Epithelial cell of esophagus (primary cell): ENCODE results near the gene SCN4A.
"Not testable (repeated sequence)": the region's sequence is repeated elsewhere in the genome, so short reads cannot be mapped to it uniquely, and the experiment has no call there.

Source experiments
- DNase-seq: peaks from one replicate; pipeline ENCODE4 v3.0.0; 2010; ENCODE audit warnings: low read depth
- H3K4me3 ChIP-seq: 2 replicates; pipeline ENCODE4 v1.5.1; 2011; ENCODE audit warnings: mild to moderate bottlenecking, low read length, control low read depth
- TF ChIP-seq, protein P1 (sequence below): IDR thresholded peaks from 2 replicates; pipeline ENCODE4 v1.5.1; 2011; ENCODE audit warnings: low read depth, mild to moderate bottlenecking, low read length, control low read depth, inconsistent platforms; ENCODE audit not compliant: insufficient read depth; ENCODE audit errors: missing control alignments

The SCN4A gene

GRCh38 chr17:64009571-64010402 is 37.1 kb upstream of the SCN4A start:
- H3K4me3 ChIP-seq = no peak overlapping the region
- TF ChIP-seq, protein P1, sequence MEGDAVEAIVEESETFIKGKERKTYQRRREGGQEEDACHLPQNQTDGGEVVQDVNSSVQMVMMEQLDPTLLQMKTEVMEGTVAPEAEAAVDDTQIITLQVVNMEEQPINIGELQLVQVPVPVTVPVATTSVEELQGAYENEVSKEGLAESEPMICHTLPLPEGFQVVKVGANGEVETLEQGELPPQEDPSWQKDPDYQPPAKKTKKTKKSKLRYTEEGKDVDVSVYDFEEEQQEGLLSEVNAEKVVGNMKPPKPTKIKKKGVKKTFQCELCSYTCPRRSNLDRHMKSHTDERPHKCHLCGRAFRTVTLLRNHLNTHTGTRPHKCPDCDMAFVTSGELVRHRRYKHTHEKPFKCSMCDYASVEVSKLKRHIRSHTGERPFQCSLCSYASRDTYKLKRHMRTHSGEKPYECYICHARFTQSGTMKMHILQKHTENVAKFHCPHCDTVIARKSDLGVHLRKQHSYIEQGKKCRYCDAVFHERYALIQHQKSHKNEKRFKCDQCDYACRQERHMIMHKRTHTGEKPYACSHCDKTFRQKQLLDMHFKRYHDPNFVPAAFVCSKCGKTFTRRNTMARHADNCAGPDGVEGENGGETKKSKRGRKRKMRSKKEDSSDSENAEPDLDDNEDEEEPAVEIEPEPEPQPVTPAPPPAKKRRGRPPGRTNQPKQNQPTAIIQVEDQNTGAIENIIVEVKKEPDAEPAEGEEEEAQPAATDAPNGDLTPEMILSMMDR = no peak
- peak; percentile 62 for DNase-seq

GRCh38 chr17:64008830-64009229 is 36.1 kb upstream of the SCN4A start:
- H3K4me3 ChIP-seq = no peak overlapping the region
- no peak for DNase-seq
- TF ChIP-seq, protein P1 = no peak

DNA sequence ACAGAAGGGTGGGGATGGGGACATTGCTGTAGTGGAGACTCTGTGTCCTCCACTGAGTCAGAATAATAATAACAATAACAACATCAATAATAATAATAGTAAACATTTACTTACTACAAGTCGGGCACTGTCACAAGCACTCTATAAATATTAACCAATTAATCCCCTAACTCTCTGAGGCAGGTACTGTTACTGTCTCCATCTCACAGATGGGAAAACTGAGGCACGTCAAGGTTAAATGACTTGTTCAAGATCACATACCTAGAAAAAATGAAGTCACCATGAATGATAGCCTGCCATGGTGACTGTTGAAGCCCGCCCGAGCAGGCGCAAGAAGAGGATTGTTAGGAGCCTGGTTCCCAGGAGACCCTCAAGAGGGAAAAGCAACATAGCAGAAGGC is 35.6 kb upstream of the SCN4A start:
- TF ChIP-seq, protein P1 = no peak
- DNase-seq = no peak
- no peak overlapping the region for H3K4me3 ChIP-seq

DNA sequence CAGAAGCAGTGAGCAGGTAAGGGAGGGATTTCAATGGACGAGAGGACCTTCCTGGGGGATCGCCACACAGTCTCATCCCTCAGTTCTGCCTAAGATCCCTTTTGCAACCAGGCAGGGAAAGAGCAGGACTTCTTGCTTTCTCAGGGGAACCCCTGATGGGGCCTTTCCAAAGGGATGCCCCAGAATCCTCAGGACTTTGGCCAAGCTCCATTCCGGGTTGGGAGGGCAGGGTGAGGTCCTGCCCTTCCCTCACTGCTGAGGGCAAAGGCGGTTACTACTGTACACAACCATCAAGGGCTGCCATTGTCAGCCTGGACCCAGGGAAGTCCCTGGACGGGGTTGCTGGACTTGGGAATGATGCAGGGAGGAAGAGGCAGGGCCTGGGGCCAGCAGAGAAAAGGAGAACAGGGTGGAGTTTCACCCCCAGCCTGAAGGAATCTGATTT is 35.1 kb upstream of the SCN4A start:
- no peak for DNase-seq
- TF ChIP-seq, protein P1 = no peak
- H3K4me3 ChIP-seq = no peak overlapping the region

DNA sequence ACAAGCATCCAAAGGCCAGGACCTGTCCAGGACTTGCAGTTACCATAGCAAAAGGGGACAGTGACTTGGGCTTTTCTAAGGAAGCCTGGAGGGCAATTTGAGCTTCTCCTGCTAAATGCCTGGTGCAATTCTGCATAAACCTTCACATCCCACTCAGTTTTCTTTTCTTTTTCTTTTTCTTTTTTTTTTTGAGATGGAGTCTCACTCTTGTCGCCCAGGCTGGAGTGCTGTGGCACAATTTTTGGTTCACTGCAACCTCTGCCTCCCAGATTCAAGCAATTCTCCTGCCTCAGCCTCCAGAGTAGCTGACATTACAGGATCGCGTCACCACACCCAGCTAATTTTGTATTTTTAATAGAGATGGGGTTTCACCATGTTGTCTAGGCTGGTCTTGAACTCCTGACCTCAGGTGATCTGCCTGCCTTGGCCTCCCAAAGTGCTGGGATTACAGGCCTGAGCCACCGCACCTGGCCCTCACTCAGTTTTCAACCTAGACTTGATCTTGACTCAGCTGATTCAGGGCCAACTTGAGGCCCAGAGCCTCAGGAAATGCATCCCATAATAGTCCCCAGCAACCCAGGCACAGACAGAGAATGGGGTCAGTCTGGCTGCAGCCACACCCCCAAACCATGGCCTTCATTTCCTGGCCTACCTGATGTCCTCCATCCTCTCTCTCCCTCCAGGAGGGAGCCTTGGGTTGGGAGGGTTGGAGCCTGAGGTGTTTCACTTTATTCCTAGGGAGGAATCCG is 34.5 kb upstream of the SCN4A start:
- DNase-seq, H3K4me3 ChIP-seq: not testable (repeated sequence)

GRCh38 chr17:64006361-64007088 is 33.8 kb upstream of the SCN4A start:
- no peak for DNase-seq
- TF ChIP-seq, protein P1 = no peak
- H3K4me3 ChIP-seq = no peak overlapping the region

GRCh38 chr17:64005734-64006167 is 33.0 kb upstream of the SCN4A start:
- H3K4me3 ChIP-seq = no peak overlapping the region
- TF ChIP-seq, protein P1 = no peak
- DNase-seq = no peak
